ENCODE measurements around the gene GNG7. TPM values are rescaled to one million over a fixed set of nuclear protein-coding genes. Genes with fewer than 3 reads are reported as not detected.

Gene GNG7
- total RNA-seq, 1 donor, result 0.45 TPM

GRCh38 chr19:2726904-2727639, 24.6 kb upstream of the GNG7 start:
- H3K4me3 ChIP-seq (ENCODE audit: low read depth, low read length), result no peak overlapping the region
- DNase-seq (ENCODE audit: low read depth), result no peak
- TF ChIP-seq CTCF (IDR thresholded peaks at IDR 0.05; ENCODE audit: insufficient read depth, low read length), result no peak

- no peak overlapping the region for H3K4me3 ChIP-seq (ENCODE audit: low read depth, low read length)
- no peak for DNase-seq (ENCODE audit: low read depth)
- TF ChIP-seq CTCF (IDR thresholded peaks at IDR 0.05; ENCODE audit: insufficient read depth, low read length), result no peak
These were observed 23.8 kb upstream of the GNG7 start for GRCh38 chr19:2726160-2726855.

- no peak for TF ChIP-seq CTCF (IDR thresholded peaks at IDR 0.05; ENCODE audit: insufficient read depth, low read length)
- DNase-seq (ENCODE audit: low read depth), result no peak
- H3K4me3 ChIP-seq (ENCODE audit: low read depth, low read length), result no peak overlapping the region
These were observed 21.7 kb upstream of the GNG7 start for GRCh38 chr19:2724148-2724557.

GRCh38 chr19:2723747-2724146, 21.3 kb upstream of the GNG7 start:
- no peak for TF ChIP-seq CTCF (IDR thresholded peaks at IDR 0.05; ENCODE audit: insufficient read depth, low read length)
- DNase-seq (ENCODE audit: low read depth), result no peak
- H3K4me3 ChIP-seq (ENCODE audit: low read depth, low read length), result no peak overlapping the region

GRCh38 chr19:2723345-2723715, 20.8 kb upstream of the GNG7 start:
- H3K4me3 ChIP-seq (ENCODE audit: low read depth, low read length), result no peak overlapping the region
- DNase-seq (ENCODE audit: low read depth), result no peak
- TF ChIP-seq CTCF (IDR thresholded peaks at IDR 0.05; ENCODE audit: insufficient read depth, low read length), result no peak

- no peak overlapping the region for H3K4me3 ChIP-seq (ENCODE audit: low read depth, low read length)
- TF ChIP-seq CTCF (IDR thresholded peaks at IDR 0.05; ENCODE audit: insufficient read depth, low read length), result no peak
- peak; percentile 82 for DNase-seq (ENCODE audit: low read depth)
These were observed 20.2 kb upstream of the GNG7 start for GRCh38 chr19:2722541-2723344.

Measured in fibroblast of the aortic adventitia (primary cell).